Breast epithelium (tissue), 4 donors: ENCODE results near the gene OLFML3. TPM values are rescaled to one million over a fixed set of nuclear protein-coding genes. Genes with fewer than 3 reads are reported as not detected.
"Not testable (repeated sequence)": the region's sequence is repeated elsewhere in the genome, so short reads cannot be mapped to it uniquely, and the experiment has no call there.

ENCODE experiments used
- DNase-seq, 2 donors: peaks; one replicate each; pipeline ENCODE4 v3.0.0-alpha.2; 2019; ENCODE audit warnings: low spot score in 2 of 2
- H3K27ac ChIP-seq, 2 donors: fragments of 200-600 bp; sonication (generic) in 1 of 2; one replicate each; pipeline ENCODE4 v1.5.1; 2016 to 2019; ENCODE audit warnings: mild to moderate bottlenecking in 1 of 2
- H3K27me3 ChIP-seq, 2 donors: fragments of 200-600 bp; sonication (generic) in 1 of 2; one replicate each; pipeline versions ENCODE4 v1.5.1 to v1.6.0; 2017 to 2019; ENCODE audit warnings: control low read depth in 1 of 2, mild to moderate bottlenecking in 1 of 2
- H3K36me3 ChIP-seq: fragments of 200-600 bp; one replicate; pipeline ENCODE4 v1.5.1; 2019
- H3K4me1 ChIP-seq, 2 donors: fragments of 200-600 bp; sonication (generic); one replicate each; pipeline ENCODE4 v1.5.1; 2016 to 2019; ENCODE audit warnings: control low read depth in 1 of 2
- H3K4me3 ChIP-seq, 3 donors: fragments of 200-600 bp; sonication (generic); 1 replicate in 2 of 3; 2 replicates in 1 of 3; pipeline ENCODE4 v1.5.1; 2016 to 2019; ENCODE audit warnings: mild to moderate bottlenecking in 3 of 3, moderate library complexity in 2 of 3
- H3K9me3 ChIP-seq, 2 donors: fragments of 200-600 bp; sonication (generic) in 1 of 2; one replicate each; pipeline ENCODE4 v1.5.1; 2016 to 2019; ENCODE audit warnings: control low read depth in 1 of 2
- POLR2A ChIP-seq: fragments of 450-650 bp; IDR thresholded peaks from one replicate; pipeline ENCODE4 v1.6.1; 2016; ENCODE audit warnings: antibody characterized with exemption, mild to moderate bottlenecking, moderate library complexity
- POLR2AphosphoS5 ChIP-seq, 3 donors: sonication (generic); formaldehyde crosslinking; IDR thresholded peaks; one replicate each; pipeline ENCODE4 v1.6.1; 2017; ENCODE audit warnings: antibody characterized with exemption in 3 of 3
- intact Hi-C: fragments of 100-400 bp; cut with DNase I; formaldehyde crosslinking; loops from one replicate; pipeline ENCODE4 v1.15.1; 2023; ENCODE audit warnings: low total_unique reads
- total RNA-seq, 3 donors: library from RNA; depleted of rRNA; stranded (reverse); fragments of >200 nt; gene quantifications; one replicate each; pipeline ENCODE4 v1.1.0, GENCODE V29; 2016
- TF ChIP-seq, protein P1 (sequence below), 3 donors: fragments of 450-650 bp; IDR thresholded peaks; one replicate each; pipeline ENCODE4 v1.5.1; 2016 to 2017; ENCODE audit warnings: antibody characterized with exemption in 3 of 3, mild to moderate bottlenecking in 3 of 3, moderate library complexity in 3 of 3

The OLFML3 gene
- total RNA-seq, 3 donors from 2014 or later = 46.2 to 155 (median 51.2) TPM

GRCh38 chr1:114015075-114015474 lies 35.8 kb downstream of the OLFML3 start:
- Histone ChIP-seq H3K27ac (no peak overlapping the region), H3K4me3 (no peak overlapping the region), H3K27me3 (no peaks in the 10 kb centered on the region), H3K4me1 (no peaks in the 10 kb centered on the region), H3K36me3 (no peaks in the 10 kb centered on the region), H3K9me3 (no peaks in the 10 kb centered on the region)
- intact Hi-C loops = no loop called here
- DNase-seq = no peak
- TF ChIP-seq POLR2A = no peak
- TF ChIP-seq, protein P1, sequence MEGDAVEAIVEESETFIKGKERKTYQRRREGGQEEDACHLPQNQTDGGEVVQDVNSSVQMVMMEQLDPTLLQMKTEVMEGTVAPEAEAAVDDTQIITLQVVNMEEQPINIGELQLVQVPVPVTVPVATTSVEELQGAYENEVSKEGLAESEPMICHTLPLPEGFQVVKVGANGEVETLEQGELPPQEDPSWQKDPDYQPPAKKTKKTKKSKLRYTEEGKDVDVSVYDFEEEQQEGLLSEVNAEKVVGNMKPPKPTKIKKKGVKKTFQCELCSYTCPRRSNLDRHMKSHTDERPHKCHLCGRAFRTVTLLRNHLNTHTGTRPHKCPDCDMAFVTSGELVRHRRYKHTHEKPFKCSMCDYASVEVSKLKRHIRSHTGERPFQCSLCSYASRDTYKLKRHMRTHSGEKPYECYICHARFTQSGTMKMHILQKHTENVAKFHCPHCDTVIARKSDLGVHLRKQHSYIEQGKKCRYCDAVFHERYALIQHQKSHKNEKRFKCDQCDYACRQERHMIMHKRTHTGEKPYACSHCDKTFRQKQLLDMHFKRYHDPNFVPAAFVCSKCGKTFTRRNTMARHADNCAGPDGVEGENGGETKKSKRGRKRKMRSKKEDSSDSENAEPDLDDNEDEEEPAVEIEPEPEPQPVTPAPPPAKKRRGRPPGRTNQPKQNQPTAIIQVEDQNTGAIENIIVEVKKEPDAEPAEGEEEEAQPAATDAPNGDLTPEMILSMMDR (IDR thresholded peaks at IDR 0.05) = no peak
- no peak for TF ChIP-seq POLR2AphosphoS5 (IDR thresholded peaks at IDR 0.05)

GRCh38 chr1:114019724-114020123 lies 40.5 kb downstream of the OLFML3 start:
- H3K27me3 ChIP-seq, H3K9me3 ChIP-seq, intact Hi-C loops, H3K4me3 ChIP-seq, DNase-seq, H3K4me1 ChIP-seq, H3K36me3 ChIP-seq, H3K27ac ChIP-seq: not testable (repeated sequence)

DNA sequence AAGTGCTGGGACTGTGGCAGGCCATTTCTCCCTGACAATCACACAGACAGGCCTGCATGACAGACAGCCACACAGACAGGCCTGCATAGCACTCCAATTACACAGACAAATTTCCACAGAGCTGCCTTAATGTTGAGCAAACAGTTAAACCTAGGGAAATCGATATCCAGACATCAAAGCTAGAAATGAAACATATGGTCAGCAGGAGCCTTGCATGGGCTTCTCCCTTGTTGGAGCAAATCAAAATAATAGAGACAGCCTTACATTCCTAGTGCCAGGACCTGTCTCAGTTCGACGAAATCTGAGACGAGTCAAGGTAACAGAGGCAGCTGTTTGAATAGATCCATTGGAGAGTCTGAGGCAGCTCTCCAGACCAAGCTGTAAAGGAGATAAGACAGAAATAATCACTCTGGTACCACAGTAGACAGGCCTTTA lies 42.4 kb downstream of the OLFML3 start:
- H3K9me3 ChIP-seq = no peaks in the 10 kb centered on the region
- intact Hi-C loops = no loop called here
- no peaks in the 10 kb centered on the region for H3K4me1 ChIP-seq
- no peak for DNase-seq
- H3K4me3 ChIP-seq = no peak overlapping the region
- no peak overlapping the region for H3K27ac ChIP-seq
- H3K27me3 ChIP-seq = no peaks in the 10 kb centered on the region
- TF ChIP-seq, protein P1 (IDR thresholded peaks at IDR 0.05) = no peak
- TF ChIP-seq POLR2AphosphoS5 (IDR thresholded peaks at IDR 0.05) = no peak
- no peak for TF ChIP-seq POLR2A
- no peaks in the 10 kb centered on the region for H3K36me3 ChIP-seq

- Histone ChIP-seq H3K27ac (no peak overlapping the region), H3K4me3 (no peak overlapping the region), H3K9me3 (no peaks in the 10 kb centered on the region), H3K4me1 (no peaks in the 10 kb centered on the region), H3K36me3 (no peaks in the 10 kb centered on the region), H3K27me3 (no peaks in the 10 kb centered on the region)
- intact Hi-C loops = no loop called here
- no peak for DNase-seq
- TF ChIP-seq POLR2AphosphoS5 (IDR thresholded peaks at IDR 0.05) = no peak
- no peak for TF ChIP-seq POLR2A
- TF ChIP-seq, protein P1 (IDR thresholded peaks at IDR 0.05) = no peak
These were observed 43.6 kb downstream of the OLFML3 start for GRCh38 chr1:114022877-114023276.

DNA sequence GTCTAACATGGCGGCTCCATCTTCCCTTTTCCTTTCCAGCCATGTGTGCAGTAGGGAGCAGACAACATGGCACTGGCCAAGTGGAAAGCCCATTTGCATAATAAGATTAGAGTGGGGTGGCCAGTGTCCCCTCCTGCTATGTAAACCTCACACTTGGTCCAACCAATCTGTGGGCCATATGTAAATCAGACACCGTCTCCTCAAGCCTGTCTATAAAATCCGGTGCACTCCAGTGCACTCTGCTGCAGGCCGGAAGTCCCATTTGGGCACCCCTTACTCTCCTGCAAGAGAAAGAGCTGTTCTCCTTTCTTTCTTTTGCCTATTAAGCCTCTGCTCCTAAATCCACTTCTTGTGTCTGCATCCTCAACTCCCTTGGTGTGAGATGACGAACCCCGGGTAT lies 44.1 kb downstream of the OLFML3 start:
- no peaks in the 10 kb centered on the region for H3K9me3 ChIP-seq
- H3K36me3 ChIP-seq = no peaks in the 10 kb centered on the region
- H3K27me3 ChIP-seq = no peaks in the 10 kb centered on the region
- intact Hi-C loops = no loop called here
- no peak overlapping the region for H3K4me3 ChIP-seq
- no peak for DNase-seq
- no peaks in the 10 kb centered on the region for H3K4me1 ChIP-seq
- H3K27ac ChIP-seq = no peak overlapping the region
- TF ChIP-seq POLR2A (no peak), POLR2AphosphoS5 (IDR thresholded peaks at IDR 0.05) (no peak)
- TF ChIP-seq, protein P1 (IDR thresholded peaks at IDR 0.05) = no peak

DNA sequence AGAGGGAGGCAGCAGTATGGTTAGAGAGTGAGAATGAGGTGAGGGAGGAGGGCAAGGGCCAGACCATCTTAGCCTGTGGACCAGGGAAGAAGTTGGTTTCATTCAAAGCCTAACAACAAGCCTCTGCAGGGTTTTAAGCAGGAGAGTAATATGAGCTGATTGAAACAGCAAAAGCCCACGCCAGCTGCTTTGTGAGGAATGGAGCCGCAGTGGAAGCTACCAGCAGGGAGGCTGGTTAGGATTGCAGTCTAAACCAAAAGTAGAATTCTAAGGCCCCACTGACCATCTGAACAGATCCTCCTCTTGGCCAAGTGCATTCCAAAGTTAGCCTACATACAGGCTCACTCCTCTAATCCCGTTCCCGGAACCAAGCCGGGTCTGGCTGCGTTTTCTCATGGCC lies 44.8 kb downstream of the OLFML3 start:
- intact Hi-C loops = no loop called here
- no peak overlapping the region for H3K27ac ChIP-seq
- TF ChIP-seq, protein P1 (IDR thresholded peaks at IDR 0.05) = no peak
- TF ChIP-seq POLR2AphosphoS5 (IDR thresholded peaks at IDR 0.05) = no peak
- no peak for TF ChIP-seq POLR2A
- no peaks in the 10 kb centered on the region for H3K4me1 ChIP-seq
- H3K27me3 ChIP-seq = no peaks in the 10 kb centered on the region
- no peak overlapping the region for H3K4me3 ChIP-seq
- DNase-seq = no peak
- H3K36me3 ChIP-seq = no peaks in the 10 kb centered on the region
- H3K9me3 ChIP-seq = no peaks in the 10 kb centered on the region
